ENCODE results near the gene SSBP2.
"Not testable (repeated sequence)": the region's sequence is repeated elsewhere in the genome, so short reads cannot be mapped to it uniquely, and the experiment has no call there.

The SSBP2 gene

GRCh38 chr5:81656783-81657182 lies 94.1 kb downstream of the SSBP2 start:
- no peak for DNase-seq (ENCODE audit: low spot score)

- no peak for DNase-seq (ENCODE audit: low spot score)
Observed at GRCh38 chr5:81650987-81651386, 99.9 kb downstream of the SSBP2 start.

- DNase-seq (ENCODE audit: low spot score) = no peak
Observed at GRCh38 chr5:81646469-81646995, 104.4 kb downstream of the SSBP2 start.

- no peak for DNase-seq (ENCODE audit: low spot score)
Observed at GRCh38 chr5:81642210-81642609, 108.7 kb downstream of the SSBP2 start.

- no peak for DNase-seq (ENCODE audit: low spot score)
Observed at GRCh38 chr5:81639556-81639955, 111.3 kb downstream of the SSBP2 start.

- no peak for DNase-seq (ENCODE audit: low spot score)
Observed at GRCh38 chr5:81638471-81638870, 112.4 kb downstream of the SSBP2 start.

GRCh38 chr5:81633891-81634290 lies 117.0 kb downstream of the SSBP2 start:
- no peak for DNase-seq (ENCODE audit: low spot score)

- no peak for DNase-seq (ENCODE audit: low spot score)
Observed at GRCh38 chr5:81633471-81633870, 117.4 kb downstream of the SSBP2 start.

- no peak for DNase-seq (ENCODE audit: low spot score)
Observed at GRCh38 chr5:81632679-81633078, 118.2 kb downstream of the SSBP2 start.

- DNase-seq (ENCODE audit: low spot score) = no peak
Observed at GRCh38 chr5:81631621-81632020, 119.3 kb downstream of the SSBP2 start.

GRCh38 chr5:81631124-81631523 lies 119.8 kb downstream of the SSBP2 start:
- DNase-seq (ENCODE audit: low spot score) = no peak

- DNase-seq (ENCODE audit: low spot score) = no peak
Observed at GRCh38 chr5:81630684-81631083, 120.2 kb downstream of the SSBP2 start.

GRCh38 chr5:81629986-81630385 lies 120.9 kb downstream of the SSBP2 start:
- DNase-seq (ENCODE audit: low spot score) = no peak

GRCh38 chr5:81628061-81628460 lies 122.8 kb downstream of the SSBP2 start:
- DNase-seq (ENCODE audit: low spot score) = not testable (repeated sequence)

GRCh38 chr5:81626524-81626923 lies 124.4 kb downstream of the SSBP2 start:
- DNase-seq (ENCODE audit: low spot score) = no peak

- no peak for DNase-seq (ENCODE audit: low spot score)
Observed at GRCh38 chr5:81609810-81610375, 141.0 kb downstream of the SSBP2 start.

GRCh38 chr5:81608976-81609375 lies 141.9 kb downstream of the SSBP2 start:
- no peak for DNase-seq (ENCODE audit: low spot score)

GRCh38 chr5:81607693-81608092 lies 143.2 kb downstream of the SSBP2 start:
- DNase-seq (ENCODE audit: low spot score) = no peak

GRCh38 chr5:81606150-81606549 lies 144.7 kb downstream of the SSBP2 start:
- DNase-seq (ENCODE audit: low spot score) = no peak

GRCh38 chr5:81605299-81605698 lies 145.6 kb downstream of the SSBP2 start:
- DNase-seq (ENCODE audit: low spot score) = no peak

GRCh38 chr5:81604193-81604592 lies 146.7 kb downstream of the SSBP2 start:
- DNase-seq (ENCODE audit: low spot score) = no peak

GRCh38 chr5:81601919-81602318 lies 149.0 kb downstream of the SSBP2 start:
- DNase-seq (ENCODE audit: low spot score) = no peak

GRCh38 chr5:81592085-81592484 lies 158.8 kb downstream of the SSBP2 start:
- not testable (repeated sequence) for DNase-seq (ENCODE audit: low spot score)

Data from hematopoietic multipotent progenitor cell treated with erythropoietin and hydrocortisone succinate and interleukin-3 and kit ligand, for 15 days (in vitro differentiated cells).